ENCODE results near the gene IGF1.

Gene IGF1

GRCh38 chr12:102480406-102480805, at the start of gene IGF1:
Gene IGF1, minus strand, starts transcription at chr12:102480563. Its CDS starts 182 bp downstream, at chr12:102480381.
- DNase-seq, result no peak

- DNase-seq, result no peak
Observed at GRCh38 chr12:102528111-102528510, 47.7 kb upstream of the IGF1 start.

GRCh38 chr12:102527171-102527720, 46.9 kb upstream of the IGF1 start:
- no peak for DNase-seq

- no peak for DNase-seq
Observed at GRCh38 chr12:102526656-102527055, 46.3 kb upstream of the IGF1 start.

GRCh38 chr12:102522768-102523167, 42.4 kb upstream of the IGF1 start:
- DNase-seq, result no peak

- no peak for DNase-seq
Observed at GRCh38 chr12:102521662-102522277, 41.4 kb upstream of the IGF1 start.

GRCh38 chr12:102518871-102519270, 38.5 kb upstream of the IGF1 start:
- no peak for DNase-seq

GRCh38 chr12:102514696-102515095, 34.3 kb upstream of the IGF1 start:
- DNase-seq, result no peak

GRCh38 chr12:102513739-102514138, 33.4 kb upstream of the IGF1 start:
- DNase-seq, result no peak

GRCh38 chr12:102513272-102513671, 32.9 kb upstream of the IGF1 start:
- no peak for DNase-seq

- DNase-seq, result no peak
Observed at GRCh38 chr12:102512523-102512922, 32.2 kb upstream of the IGF1 start.

GRCh38 chr12:102511575-102511974, 31.2 kb upstream of the IGF1 start:
- DNase-seq, result no peak

GRCh38 chr12:102510463-102510862, 30.1 kb upstream of the IGF1 start:
- no peak for DNase-seq

- no peak for DNase-seq
Observed at GRCh38 chr12:102510031-102510430, 29.7 kb upstream of the IGF1 start.

- no peak for DNase-seq
Observed at GRCh38 chr12:102509123-102509626, 28.8 kb upstream of the IGF1 start.

GRCh38 chr12:102508052-102508451, 27.7 kb upstream of the IGF1 start:
- DNase-seq, result no peak

GRCh38 chr12:102507301-102507700, 26.9 kb upstream of the IGF1 start:
- DNase-seq, result no peak

GRCh38 chr12:102504871-102505270, 24.5 kb upstream of the IGF1 start:
- no peak for DNase-seq

GRCh38 chr12:102504280-102504679, 23.9 kb upstream of the IGF1 start:
- no peak for DNase-seq

- DNase-seq, result no peak
Observed at GRCh38 chr12:102503831-102504230, 23.5 kb upstream of the IGF1 start.

GRCh38 chr12:102503056-102503681, 22.8 kb upstream of the IGF1 start:
- DNase-seq, result no peak

GRCh38 chr12:102501773-102502172, 21.4 kb upstream of the IGF1 start:
- DNase-seq, result no peak

GRCh38 chr12:102498471-102498870, 18.1 kb upstream of the IGF1 start:
- no peak for DNase-seq

- DNase-seq, result no peak
Observed at GRCh38 chr12:102497743-102498142, 17.4 kb upstream of the IGF1 start.
